ENCODE measurements around the gene TAPBPL. TPM values are rescaled to one million over a fixed set of nuclear protein-coding genes. Genes with fewer than 3 reads are reported as not detected.

Gene TAPBPL
- total and polyA plus RNA-seq, 7 donors: 14.4 to 36.0 (median 26.7) TPM

GRCh38 chr12:6435961-6436715 is 15.7 kb upstream of the TAPBPL start:
- peak; percentile 37 for DNase-seq
- Histone ChIP-seq H3K4me1 (peaks cover 0 to 6% (median 3%) of the 10 kb centered on the region in 4 donors), H3K27me3 (no peaks in the 10 kb centered on the region), H3K36me3 (peaks cover 0 to 7% (median 0%) of the 10 kb centered on the region in 4 donors), H3K27ac (no peak overlapping the region), H3K4me3 (no peak overlapping the region), H3K9me3 (no peaks in the 10 kb centered on the region)
- TF ChIP-seq POLR2A (IDR thresholded peaks at IDR 0.05) (no peak), CTCF (IDR thresholded peaks at IDR 0.05) (no peak), POLR2AphosphoS5 (IDR thresholded peaks at IDR 0.05) (no peak), EP300 (IDR thresholded peaks at IDR 0.05) (no peak)
- 86 to 93% methylated on average over 13 of the region's 13 CpGs for WGBS, 2 donors
- intact Hi-C loops (cut with DNase I): no loop called here

GRCh38 chr12:6437586-6437985 is 14.3 kb upstream of the TAPBPL start:
- Histone ChIP-seq H3K27ac (no peak overlapping the region), H3K4me3 (no peak overlapping the region), H3K27me3 (no peaks in the 10 kb centered on the region), H3K9me3 (no peaks in the 10 kb centered on the region), H3K4me1 (no peaks in the 10 kb centered on the region), H3K36me3 (peaks cover 0 to 13% (median 3%) of the 10 kb centered on the region in 4 donors)
- TF ChIP-seq POLR2A (IDR thresholded peaks at IDR 0.05): no peak
- DNase-seq: no peak
- WGBS, 2 donors: 89 to 92% methylated on average over 3 of the region's 3 CpGs
- intact Hi-C loops (cut with DNase I): no loop called here

GRCh38 chr12:6438345-6438744 is 13.5 kb upstream of the TAPBPL start:
- intact Hi-C loops (cut with DNase I): no loop called here
- no peak overlapping the region for H3K4me3 ChIP-seq
- TF ChIP-seq EP300 (IDR thresholded peaks at IDR 0.05): no peak
- no peak for TF ChIP-seq POLR2A (IDR thresholded peaks at IDR 0.05)
- TF ChIP-seq CTCF (IDR thresholded peaks at IDR 0.05): no peak
- TF ChIP-seq POLR2AphosphoS5 (IDR thresholded peaks at IDR 0.05): no peak
- peak; percentile 43 for DNase-seq
- H3K27me3 ChIP-seq: no peaks in the 10 kb centered on the region
- H3K36me3 ChIP-seq: peaks cover 0 to 16% (median 6%) of the 10 kb centered on the region in 4 donors
- WGBS, 2 donors: 91 to 95% methylated on average over 12 of the region's 12 CpGs
- no peaks in the 10 kb centered on the region for H3K4me1 ChIP-seq
- no peaks in the 10 kb centered on the region for H3K9me3 ChIP-seq
- H3K27ac ChIP-seq: no peak overlapping the region

GRCh38 chr12:6440391-6440790 is 11.5 kb upstream of the TAPBPL start:
- WGBS, 2 donors: 21 to 25% methylated on average over 1 of the region's 1 CpG
- no peak overlapping the region for H3K27ac ChIP-seq
- no peak for DNase-seq
- no peaks in the 10 kb centered on the region for H3K9me3 ChIP-seq
- peaks cover 0 to 36% (median 7%) of the 10 kb centered on the region in 4 donors for H3K36me3 ChIP-seq
- no peak overlapping the region for H3K4me3 ChIP-seq
- H3K27me3 ChIP-seq: no peaks in the 10 kb centered on the region
- no peak for TF ChIP-seq CTCF (IDR thresholded peaks at IDR 0.05)
- no peak for TF ChIP-seq POLR2AphosphoS5 (IDR thresholded peaks at IDR 0.05)
- TF ChIP-seq POLR2A (IDR thresholded peaks at IDR 0.05): no peak
- no peak for TF ChIP-seq EP300 (IDR thresholded peaks at IDR 0.05)
- H3K4me1 ChIP-seq: no peaks in the 10 kb centered on the region
- intact Hi-C loops (cut with DNase I): no loop called here

- Histone ChIP-seq H3K27me3 (no peaks in the 10 kb centered on the region), H3K4me3 (no peak overlapping the region), H3K9me3 (no peaks in the 10 kb centered on the region), H3K36me3 (peaks cover 0 to 60% (median 14%) of the 10 kb centered on the region in 4 donors), H3K27ac (no peak overlapping the region), H3K4me1 (peaks cover 0 to under 1% (median 0%) of the 10 kb centered on the region in 4 donors)
- 78 to 86% methylated on average over 9 of the region's 9 CpGs for WGBS, 2 donors
- intact Hi-C loops (cut with DNase I): no loop called here
- no peak for DNase-seq
- TF ChIP-seq CTCF (IDR thresholded peaks at IDR 0.05): no peak
Measured at GRCh38 chr12:6442836-6443235, 9.0 kb upstream of the TAPBPL start.

All from sigmoid colon (tissue), 7 donors.